DND-41 (cell line): ENCODE measurements around the gene PSENEN.

Experiments
- ATAC-seq: fragments of 200-7000 bp; cut with Tn5 transposase; 3 replicates; pipeline ENCODE4 v1.9.1; 2021; ENCODE audit warnings: low read depth; ENCODE audit not compliant: insufficient read depth
- DNase-seq: peaks from one replicate; pipeline ENCODE4 v3.0.0-alpha.2; 2020
- H2AFZ ChIP-seq: 2 replicates; pipeline ENCODE4 v1.6.0; 2012; ENCODE audit warnings: low read depth, low read length
- H3K27ac ChIP-seq: 2 replicates; pipeline ENCODE4 v1.5.1; 2012; ENCODE audit warnings: low read length, inconsistent platforms
- H3K27me3 ChIP-seq: fragments of 200-600 bp; sonication (generic); 2 replicates; pipeline ENCODE4 v1.6.0; 2012; ENCODE audit warnings: low read length, mild to moderate bottlenecking, inconsistent platforms; ENCODE audit not compliant: insufficient read depth, poor library complexity
- H3K36me3 ChIP-seq: 2 replicates; pipeline ENCODE4 v1.5.1; 2012; ENCODE audit warnings: low read length, inconsistent platforms; ENCODE audit not compliant: insufficient read depth
- H3K4me1 ChIP-seq: 2 replicates; pipeline ENCODE4 v1.5.1; 2012; ENCODE audit warnings: mild to moderate bottlenecking, low read length; ENCODE audit not compliant: insufficient read depth
- H3K4me2 ChIP-seq: 2 replicates; pipeline ENCODE4 v1.6.0; 2012; ENCODE audit warnings: mild to moderate bottlenecking, moderate library complexity, low read length, inconsistent platforms; ENCODE audit not compliant: insufficient read depth
- H3K4me3 ChIP-seq, 2 experiments: fragments of 200-600 bp in 1 of 2; shearing (Covaris generic) in 1 of 2; 2 replicates each; pipeline ENCODE4 v1.5.1; 2012 to 2016; ENCODE audit warnings: inconsistent platforms in 2 of 2, low read length in 2 of 2, mild to moderate bottlenecking in 2 of 2, low read depth in 1 of 2, moderate library complexity in 1 of 2
- H3K79me2 ChIP-seq: 2 replicates; pipeline ENCODE4 v1.6.0; 2012; ENCODE audit warnings: low read length, inconsistent platforms; ENCODE audit not compliant: insufficient read depth
- H3K9ac ChIP-seq: 2 replicates; pipeline ENCODE4 v1.6.0; 2012; ENCODE audit warnings: low read depth, mild to moderate bottlenecking, inconsistent platforms, low read length, moderate library complexity
- H3K9me3 ChIP-seq: 2 replicates; pipeline ENCODE4 v1.5.1; 2012; ENCODE audit warnings: low read length, moderate library complexity, mild to moderate bottlenecking, inconsistent platforms; ENCODE audit not compliant: insufficient read depth, severe bottlenecking
- H4K20me1 ChIP-seq: 2 replicates; pipeline ENCODE4 v1.6.0; 2012; ENCODE audit warnings: low read length; ENCODE audit not compliant: insufficient read depth
- EZH2 ChIP-seq: IDR thresholded peaks from 3 replicates; pipeline ENCODE4 v1.6.1; 2012; ENCODE audit warnings: borderline replicate concordance, low read depth, mild to moderate bottlenecking, moderate library complexity, low read length, inconsistent platforms; ENCODE audit not compliant: severe bottlenecking
- TF ChIP-seq, protein P1 (sequence below): IDR thresholded peaks from 2 replicates; pipeline ENCODE4 v1.5.1; 2012; ENCODE audit warnings: borderline replicate concordance, low read length, moderate library complexity, mild to moderate bottlenecking; ENCODE audit not compliant: poor library complexity, severe bottlenecking; ENCODE audit errors: extremely low read depth

The PSENEN gene

DNA sequence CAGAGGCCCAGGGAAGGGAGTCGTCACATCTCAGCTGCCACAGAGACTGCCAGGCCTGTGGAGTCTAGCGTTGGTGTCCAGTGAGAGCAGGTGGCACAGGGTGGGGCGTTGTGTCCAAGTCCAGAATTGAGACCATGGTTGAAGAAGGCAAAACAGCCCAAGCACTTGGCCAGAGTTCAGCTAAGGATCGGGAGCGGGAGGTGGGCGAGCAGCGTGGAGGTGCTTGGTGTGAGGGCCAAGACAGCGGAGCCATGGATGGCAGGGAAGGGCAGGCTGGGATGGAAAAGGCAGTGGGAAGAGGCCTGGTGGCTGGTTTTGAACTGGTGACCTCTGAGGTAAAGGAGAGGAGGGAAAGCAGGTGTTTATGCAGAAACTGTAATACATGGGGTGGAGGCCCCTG is 11.2 kb upstream of the PSENEN start:
- Histone ChIP-seq H3K4me1 (peaks cover 3% of the 10 kb centered on the region), H3K27ac (no peak overlapping the region), H3K9me3 (no peaks in the 10 kb centered on the region), H3K27me3 (no peaks in the 10 kb centered on the region), H3K79me2 (no peaks in the 10 kb centered on the region), H3K9ac (no peak overlapping the region), H3K4me2 (no peak overlapping the region), H3K4me3 (no peak overlapping the region), H4K20me1 (peaks cover 41% of the 10 kb centered on the region), H3K36me3 (peaks cover 95% of the 10 kb centered on the region), H2AFZ (no peak overlapping the region)
- no peak for ATAC-seq
- no peak for TF ChIP-seq EZH2
- TF ChIP-seq, protein P1, sequence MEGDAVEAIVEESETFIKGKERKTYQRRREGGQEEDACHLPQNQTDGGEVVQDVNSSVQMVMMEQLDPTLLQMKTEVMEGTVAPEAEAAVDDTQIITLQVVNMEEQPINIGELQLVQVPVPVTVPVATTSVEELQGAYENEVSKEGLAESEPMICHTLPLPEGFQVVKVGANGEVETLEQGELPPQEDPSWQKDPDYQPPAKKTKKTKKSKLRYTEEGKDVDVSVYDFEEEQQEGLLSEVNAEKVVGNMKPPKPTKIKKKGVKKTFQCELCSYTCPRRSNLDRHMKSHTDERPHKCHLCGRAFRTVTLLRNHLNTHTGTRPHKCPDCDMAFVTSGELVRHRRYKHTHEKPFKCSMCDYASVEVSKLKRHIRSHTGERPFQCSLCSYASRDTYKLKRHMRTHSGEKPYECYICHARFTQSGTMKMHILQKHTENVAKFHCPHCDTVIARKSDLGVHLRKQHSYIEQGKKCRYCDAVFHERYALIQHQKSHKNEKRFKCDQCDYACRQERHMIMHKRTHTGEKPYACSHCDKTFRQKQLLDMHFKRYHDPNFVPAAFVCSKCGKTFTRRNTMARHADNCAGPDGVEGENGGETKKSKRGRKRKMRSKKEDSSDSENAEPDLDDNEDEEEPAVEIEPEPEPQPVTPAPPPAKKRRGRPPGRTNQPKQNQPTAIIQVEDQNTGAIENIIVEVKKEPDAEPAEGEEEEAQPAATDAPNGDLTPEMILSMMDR: no peak
- no peak for DNase-seq

DNA sequence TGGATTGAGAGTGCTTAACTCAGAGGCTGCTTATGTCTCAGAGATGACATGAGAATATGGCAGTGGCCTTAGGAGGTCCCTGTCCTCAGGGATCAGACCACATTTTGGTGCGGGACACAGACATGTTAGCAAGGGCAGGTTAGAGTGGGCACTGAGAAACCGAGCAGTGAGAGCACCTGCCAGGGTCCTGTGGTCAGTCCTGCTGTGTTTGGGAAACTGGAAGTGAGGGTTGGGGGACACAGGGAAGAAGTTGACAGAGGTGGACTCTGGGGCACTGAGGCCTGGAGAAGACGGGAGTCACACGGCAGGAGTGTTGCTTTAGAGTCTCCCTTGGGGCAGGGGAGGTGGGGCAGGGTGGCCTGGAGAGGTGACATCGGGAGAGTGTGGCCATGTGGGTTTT is 10.6 kb upstream of the PSENEN start:
- H3K4me2 ChIP-seq: no peak overlapping the region
- no peaks in the 10 kb centered on the region for H3K79me2 ChIP-seq
- H3K9ac ChIP-seq: no peak overlapping the region
- H3K4me1 ChIP-seq: peaks cover 9% of the 10 kb centered on the region
- H3K4me3 ChIP-seq: no peak overlapping the region
- no peak for TF ChIP-seq EZH2
- TF ChIP-seq, protein P1: no peak
- no peak overlapping the region for H3K27ac ChIP-seq
- no peak overlapping the region for H2AFZ ChIP-seq
- H3K36me3 ChIP-seq: peaks cover 90% of the 10 kb centered on the region
- ATAC-seq (no peak), DNase-seq (no peak)
- H4K20me1 ChIP-seq: peaks cover 41% of the 10 kb centered on the region
- H3K27me3 ChIP-seq: no peaks in the 10 kb centered on the region
- H3K9me3 ChIP-seq: no peaks in the 10 kb centered on the region

DNA sequence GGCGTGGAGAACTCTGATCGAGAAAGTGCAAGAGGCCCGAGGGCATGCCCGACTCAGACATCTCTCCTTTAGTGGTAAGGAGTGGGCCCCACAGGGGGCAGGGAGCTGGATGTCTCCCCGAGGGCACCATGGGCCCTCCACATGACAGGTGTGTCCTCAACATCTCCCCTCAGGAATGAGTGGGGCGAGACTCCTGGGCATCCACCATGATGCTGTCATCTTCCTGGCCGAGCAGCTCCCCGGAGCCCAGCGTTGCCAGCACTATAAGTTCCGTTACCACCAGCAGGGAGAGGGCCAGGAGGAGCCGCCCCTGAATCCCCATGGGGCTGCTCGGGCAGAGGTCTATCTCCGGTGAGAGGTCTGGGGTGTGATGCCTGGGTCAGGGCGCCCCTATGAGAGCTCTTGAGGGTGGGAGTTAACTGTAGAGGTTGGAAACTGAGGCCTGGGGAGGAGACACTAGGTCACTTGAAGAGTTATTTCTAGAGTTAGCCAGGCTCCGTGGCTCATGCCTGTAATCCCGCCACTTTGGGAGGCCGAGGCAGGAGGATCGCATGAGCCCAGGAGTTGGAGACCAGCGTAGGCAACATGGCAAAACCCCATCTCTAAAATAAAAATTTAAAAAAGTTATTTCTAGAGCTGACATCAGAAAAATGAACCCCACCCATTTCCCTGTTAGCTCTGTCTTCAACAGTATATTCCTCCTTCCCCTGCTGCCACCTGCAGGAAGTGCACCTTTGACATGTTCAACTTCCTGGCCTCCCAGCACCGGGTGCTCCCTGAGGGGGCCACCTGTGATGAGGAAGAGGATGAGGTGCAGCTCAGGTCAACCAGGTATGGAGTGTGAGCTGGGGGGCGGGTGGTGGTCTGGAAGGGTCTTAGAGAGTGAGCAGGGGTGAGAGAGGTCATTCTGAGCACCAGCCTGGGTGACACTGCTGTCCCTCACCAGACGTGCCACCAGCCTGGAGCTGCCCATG is 8.3 kb upstream of the PSENEN start:
- no peak overlapping the region for H3K4me3 ChIP-seq
- H3K9ac ChIP-seq: no peak overlapping the region
- no peak overlapping the region for H2AFZ ChIP-seq
- no peak for TF ChIP-seq EZH2
- TF ChIP-seq, protein P1: peak; percentile 42
- H4K20me1 ChIP-seq: peaks cover 26% of the 10 kb centered on the region
- no peak for ATAC-seq
- H3K36me3 ChIP-seq: peaks cover 68% of the 10 kb centered on the region
- H3K79me2 ChIP-seq: no peaks in the 10 kb centered on the region
- H3K4me1 ChIP-seq: peaks cover 30% of the 10 kb centered on the region
- DNase-seq: no peak
- no peak overlapping the region for H3K4me2 ChIP-seq
- no peak overlapping the region for H3K27ac ChIP-seq
- no peaks in the 10 kb centered on the region for H3K9me3 ChIP-seq
- no peaks in the 10 kb centered on the region for H3K27me3 ChIP-seq
